ENCODE measurements around the gene APOA1. TPM values are rescaled to one million over a fixed set of nuclear protein-coding genes. Genes with fewer than 3 reads are reported as not detected.

Gene APOA1
- total and polyA plus RNA-seq, 8 donors: 0.87 to 73.6 (median 16.7) TPM; not detected in 2

DNA sequence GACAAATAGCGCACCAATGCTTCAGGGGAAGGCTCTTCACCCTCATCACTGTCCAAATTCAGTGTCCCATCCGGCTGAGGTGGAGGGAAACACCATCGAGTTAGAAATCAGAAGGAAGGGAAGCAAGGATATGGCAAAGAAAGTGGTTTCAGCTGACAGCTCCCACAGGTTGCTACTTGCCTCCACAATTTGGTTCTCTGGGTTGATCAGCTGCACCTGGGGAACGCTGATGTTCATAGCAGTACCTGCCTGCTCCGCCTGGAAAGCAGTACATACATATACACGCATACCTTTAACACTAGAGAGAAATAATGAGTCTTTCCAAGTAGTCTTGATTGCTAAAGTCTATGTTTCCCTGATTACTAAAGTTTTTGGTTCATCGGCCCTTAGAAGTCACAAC lies 37.8 kb upstream of the APOA1 start:
- no peak for TF ChIP-seq EP300 (IDR thresholded peaks at IDR 0.05)
- TF ChIP-seq, protein P1, sequence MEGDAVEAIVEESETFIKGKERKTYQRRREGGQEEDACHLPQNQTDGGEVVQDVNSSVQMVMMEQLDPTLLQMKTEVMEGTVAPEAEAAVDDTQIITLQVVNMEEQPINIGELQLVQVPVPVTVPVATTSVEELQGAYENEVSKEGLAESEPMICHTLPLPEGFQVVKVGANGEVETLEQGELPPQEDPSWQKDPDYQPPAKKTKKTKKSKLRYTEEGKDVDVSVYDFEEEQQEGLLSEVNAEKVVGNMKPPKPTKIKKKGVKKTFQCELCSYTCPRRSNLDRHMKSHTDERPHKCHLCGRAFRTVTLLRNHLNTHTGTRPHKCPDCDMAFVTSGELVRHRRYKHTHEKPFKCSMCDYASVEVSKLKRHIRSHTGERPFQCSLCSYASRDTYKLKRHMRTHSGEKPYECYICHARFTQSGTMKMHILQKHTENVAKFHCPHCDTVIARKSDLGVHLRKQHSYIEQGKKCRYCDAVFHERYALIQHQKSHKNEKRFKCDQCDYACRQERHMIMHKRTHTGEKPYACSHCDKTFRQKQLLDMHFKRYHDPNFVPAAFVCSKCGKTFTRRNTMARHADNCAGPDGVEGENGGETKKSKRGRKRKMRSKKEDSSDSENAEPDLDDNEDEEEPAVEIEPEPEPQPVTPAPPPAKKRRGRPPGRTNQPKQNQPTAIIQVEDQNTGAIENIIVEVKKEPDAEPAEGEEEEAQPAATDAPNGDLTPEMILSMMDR (IDR thresholded peaks at IDR 0.05): no peak
- no peak for TF ChIP-seq POLR2AphosphoS5 (IDR thresholded peaks at IDR 0.05)
- TF ChIP-seq POLR2A (IDR thresholded peaks at IDR 0.05): no peak
- Histone ChIP-seq H3K36me3 (peaks cover 23 to 67% (median 66%) of the 10 kb centered on the region in 4 donors), H3K4me1 (peaks cover 0 to 14% (median 3%) of the 10 kb centered on the region in 4 donors), H3K4me3 (no peak overlapping the region), H3K27me3 (no peaks in the 10 kb centered on the region), H3K9me3 (no peaks in the 10 kb centered on the region), H3K27ac (no peak overlapping the region)
- DNase-seq: no peak
- 93 to 97% (median 94%) methylated on average over 7 of the region's 7 CpGs for WGBS, 5 donors
- intact Hi-C loops (cut with DNase I; ENCODE audit: low total_unique reads): loop anchor here (5.0 kb wide), 1 partner anchor 232 kb away; no protein-coding TSS in a partner anchor

DNA sequence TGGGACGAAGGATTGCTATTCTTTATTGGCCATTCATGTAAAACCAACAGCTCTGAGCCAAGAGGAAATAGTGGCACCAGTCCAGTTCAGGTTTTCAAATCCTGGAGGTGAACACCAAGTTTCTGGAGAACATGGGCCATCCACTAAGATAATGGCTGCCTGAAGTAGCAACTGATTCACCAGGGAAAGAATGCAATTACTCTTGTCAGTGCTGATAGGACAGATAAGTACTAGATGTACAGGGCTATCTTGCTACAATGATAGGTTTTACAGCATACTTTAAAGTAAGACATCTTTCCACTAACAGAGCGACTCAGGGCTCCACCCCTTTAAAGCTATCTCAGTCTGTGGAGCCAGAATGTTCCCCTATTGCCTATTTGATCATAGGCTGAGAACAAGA lies 36.8 kb upstream of the APOA1 start:
- Histone ChIP-seq H3K27me3 (no peaks in the 10 kb centered on the region), H3K4me1 (peaks cover 0 to 7% (median 0%) of the 10 kb centered on the region in 4 donors), H3K27ac (no peak overlapping the region), H3K36me3 (peaks cover 32 to 76% (median 75%) of the 10 kb centered on the region in 4 donors), H3K4me3 (no peak overlapping the region), H3K9me3 (no peaks in the 10 kb centered on the region)
- TF ChIP-seq POLR2A (IDR thresholded peaks at IDR 0.05) (no peak), POLR2AphosphoS5 (IDR thresholded peaks at IDR 0.05) (no peak), EP300 (IDR thresholded peaks at IDR 0.05) (no peak)
- TF ChIP-seq, protein P1 (IDR thresholded peaks at IDR 0.05): no peak
- intact Hi-C loops (cut with DNase I; ENCODE audit: low total_unique reads): no loop called here
- WGBS, 5 donors: 62 to 83% (median 78%) methylated on average over 2 of the region's 2 CpGs
- DNase-seq: no peak

DNA sequence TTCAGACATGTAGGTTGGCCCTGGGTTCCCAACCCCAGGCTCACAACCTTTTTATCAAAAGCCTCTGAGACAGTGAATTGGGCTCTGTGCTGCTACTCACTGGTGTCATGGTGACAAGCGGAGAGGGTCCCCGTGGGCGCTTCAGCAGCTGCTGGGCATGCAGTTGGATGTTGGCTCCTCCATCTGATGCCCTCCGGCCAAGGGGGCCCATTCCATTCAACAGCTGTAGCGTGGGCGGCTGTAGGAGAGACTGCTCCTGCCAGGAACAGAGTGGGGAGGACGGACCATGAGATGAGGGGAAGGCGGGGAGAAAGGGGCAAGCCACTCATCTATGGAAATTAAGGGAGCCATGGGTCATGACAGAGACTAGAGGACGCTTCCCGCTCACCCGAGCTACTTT lies 36.0 kb upstream of the APOA1 start:
- Histone ChIP-seq H3K9me3 (no peaks in the 10 kb centered on the region), H3K36me3 (peaks cover 32 to 85% (median 84%) of the 10 kb centered on the region in 4 donors), H3K4me1 (peaks cover 0 to 9% (median 0%) of the 10 kb centered on the region in 4 donors), H3K27me3 (no peaks in the 10 kb centered on the region), H3K27ac (no peak overlapping the region), H3K4me3 (no peak overlapping the region)
- 95 to 99% (median 97%) methylated on average over 11 of the region's 11 CpGs for WGBS, 5 donors
- intact Hi-C loops (cut with DNase I; ENCODE audit: low total_unique reads): no loop called here
- no peak for DNase-seq
- TF ChIP-seq, protein P1 (IDR thresholded peaks at IDR 0.05): no peak
- no peak for TF ChIP-seq POLR2AphosphoS5 (IDR thresholded peaks at IDR 0.05)
- no peak for TF ChIP-seq EP300 (IDR thresholded peaks at IDR 0.05)
- no peak for TF ChIP-seq POLR2A (IDR thresholded peaks at IDR 0.05)

DNA sequence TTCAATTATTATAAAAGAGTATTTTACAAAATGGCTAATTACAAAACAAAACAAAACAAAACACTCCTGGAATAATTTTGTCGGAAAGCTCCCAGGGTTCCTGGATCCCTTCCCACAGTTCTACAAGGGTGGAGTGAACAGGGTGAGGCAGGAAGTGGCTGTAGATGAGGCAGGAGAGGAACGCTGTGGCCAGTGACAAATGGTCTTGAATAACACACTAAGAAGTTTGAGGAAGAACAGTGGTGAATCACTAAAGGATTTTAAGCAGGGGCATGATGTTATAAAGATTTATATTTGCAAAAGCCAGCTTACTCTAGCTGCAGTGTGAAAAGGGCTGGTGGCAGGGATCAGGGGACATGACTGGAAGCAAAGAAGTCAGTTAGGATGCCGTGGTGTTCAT lies 33.8 kb upstream of the APOA1 start:
- peaks cover 48 to 100% (median 99%) of the 10 kb centered on the region in 4 donors for H3K36me3 ChIP-seq
- no peak for TF ChIP-seq POLR2AphosphoS5 (IDR thresholded peaks at IDR 0.05)
- no peak for TF ChIP-seq EP300 (IDR thresholded peaks at IDR 0.05)
- TF ChIP-seq, protein P1 (IDR thresholded peaks at IDR 0.05): no peak
- TF ChIP-seq POLR2A (IDR thresholded peaks at IDR 0.05): no peak
- WGBS, 5 donors: 47 to 71% (median 63%) methylated on average over 3 of the region's 3 CpGs
- H3K9me3 ChIP-seq: no peaks in the 10 kb centered on the region
- H3K27ac ChIP-seq: no peak overlapping the region
- intact Hi-C loops (cut with DNase I; ENCODE audit: low total_unique reads): no loop called here
- H3K27me3 ChIP-seq: no peaks in the 10 kb centered on the region
- H3K4me3 ChIP-seq: no peak overlapping the region
- DNase-seq: no peak
- peaks cover 0 to 9% (median 0%) of the 10 kb centered on the region in 4 donors for H3K4me1 ChIP-seq
